ENCODE measurements around the gene FICD. TPM values are rescaled to one million over a fixed set of nuclear protein-coding genes. Genes with fewer than 3 reads are reported as not detected.

FICD gene
- total and polyA plus RNA-seq, 9 of the 15 experiments (the other 6 are each of a cell fraction or from before 2014, with no cell fraction given) = 0.88 to 4.5 (median 1.9) TPM

- TF ChIP-seq ZNF785 (CRISPR knock-in tag; IDR thresholded peaks at IDR 0.05) (no peak), NFRKB (IDR thresholded peaks at IDR 0.05; ENCODE audit: low read depth) (peak; percentile 94), HDAC6 (IDR thresholded peaks at IDR 0.05; ENCODE audit: low read depth, low read length) (no peak), NCOA6 (IDR thresholded peaks at IDR 0.05) (no peak), AFF4 (CRISPR knock-in tag; IDR thresholded peaks at IDR 0.05) (no peak), ZNF395 (CRISPR knock-in tag; IDR thresholded peaks at IDR 0.05) (peak; percentile 30; the same call in 1 of the 2 replicates), CBFB (CRISPR knock-in tag; IDR thresholded peaks at IDR 0.05) (no peak), ILK (tag; IDR thresholded peaks at IDR 0.05; ENCODE audit: borderline replicate concordance, low read depth) (no peak), FOSL1 (tag; conservative IDR thresholded peaks at IDR 0.05) (no peak; the same call in 1 of the 2 replicates), HNRNPK (IDR thresholded peaks at IDR 0.05; ENCODE audit: low read depth, low read length, poor library complexity, severe bottlenecking) (no peak), ARID3A (IDR thresholded peaks at IDR 0.05; ENCODE audit: borderline replicate concordance, low read depth, low read length) (peak; percentile 9; the same call in 1 of the 2 replicates), ZNF217 (CRISPR knock-in tag; IDR thresholded peaks at IDR 0.05) (no peak), CHAMP1 (IDR thresholded peaks at IDR 0.05) (no peak), PHTF2 (CRISPR knock-in tag; IDR thresholded peaks at IDR 0.05) (no peak), PRPF4 (IDR thresholded peaks at IDR 0.05; ENCODE audit: insufficient read depth, low read depth, low read length, poor library complexity, severe bottlenecking) (no peak), ZNF311 (CRISPR knock-in tag; IDR thresholded peaks at IDR 0.05) (no peak), MAX (CRISPR knock-in tag; IDR thresholded peaks at IDR 0.05) (peak; percentile 77)
These were observed 37.8 kb upstream of the FICD start (continued) for GRCh38 chr12:108477055-108477880.

All from K562 (cell line).